Testis (tissue), 2 donors: ENCODE results near the gene KCNN3.

Experiments used
- POLR2A ChIP-seq: fragments of 450-650 bp; IDR thresholded peaks from one replicate; pipeline ENCODE4 v1.6.1; 2017; ENCODE audit warnings: antibody characterized with exemption, mild to moderate bottlenecking, moderate library complexity
- TF ChIP-seq, protein P1 (sequence below), 3 experiments: fragments of 450-650 bp in 2 of 3; fragments of 200-600 bp in 1 of 3; sonication (generic) in 1 of 3; IDR thresholded peaks; one replicate each; pipeline ENCODE4 v1.5.1; 2016 to 2019; ENCODE audit warnings: antibody characterized with exemption in 3 of 3, mild to moderate bottlenecking in 2 of 3, moderate library complexity in 1 of 3

DNA sequence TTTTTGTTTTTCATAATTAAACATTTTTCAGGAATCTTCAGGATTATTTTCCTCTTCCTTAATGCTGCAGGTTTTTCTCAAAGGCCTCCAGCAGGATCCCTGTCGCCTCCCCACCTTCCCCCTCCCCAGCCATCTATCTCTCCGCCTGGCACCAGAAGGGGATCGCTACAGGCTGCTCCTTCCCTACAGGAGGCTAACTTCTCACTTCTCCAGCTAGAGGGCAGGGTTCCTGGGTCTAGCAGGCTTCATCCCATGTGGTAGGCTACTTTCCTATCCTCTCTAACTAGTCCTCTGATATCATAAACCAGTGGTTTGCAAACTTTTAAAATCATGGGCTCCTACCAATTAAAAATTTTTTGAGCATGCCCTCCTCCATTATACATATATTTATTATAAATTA, 104.1 kb downstream of the KCNN3 start:
- no peak for TF ChIP-seq POLR2A
- TF ChIP-seq, protein P1, sequence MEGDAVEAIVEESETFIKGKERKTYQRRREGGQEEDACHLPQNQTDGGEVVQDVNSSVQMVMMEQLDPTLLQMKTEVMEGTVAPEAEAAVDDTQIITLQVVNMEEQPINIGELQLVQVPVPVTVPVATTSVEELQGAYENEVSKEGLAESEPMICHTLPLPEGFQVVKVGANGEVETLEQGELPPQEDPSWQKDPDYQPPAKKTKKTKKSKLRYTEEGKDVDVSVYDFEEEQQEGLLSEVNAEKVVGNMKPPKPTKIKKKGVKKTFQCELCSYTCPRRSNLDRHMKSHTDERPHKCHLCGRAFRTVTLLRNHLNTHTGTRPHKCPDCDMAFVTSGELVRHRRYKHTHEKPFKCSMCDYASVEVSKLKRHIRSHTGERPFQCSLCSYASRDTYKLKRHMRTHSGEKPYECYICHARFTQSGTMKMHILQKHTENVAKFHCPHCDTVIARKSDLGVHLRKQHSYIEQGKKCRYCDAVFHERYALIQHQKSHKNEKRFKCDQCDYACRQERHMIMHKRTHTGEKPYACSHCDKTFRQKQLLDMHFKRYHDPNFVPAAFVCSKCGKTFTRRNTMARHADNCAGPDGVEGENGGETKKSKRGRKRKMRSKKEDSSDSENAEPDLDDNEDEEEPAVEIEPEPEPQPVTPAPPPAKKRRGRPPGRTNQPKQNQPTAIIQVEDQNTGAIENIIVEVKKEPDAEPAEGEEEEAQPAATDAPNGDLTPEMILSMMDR (IDR thresholded peaks at IDR 0.05): no peak
